Pericardium fibroblast (primary cell): Measurements from ENCODE around the gene COPS8. TPM values are rescaled to one million over a fixed set of nuclear protein-coding genes. Genes with fewer than 3 reads are reported as not detected.

Source experiments
- total RNA-seq: library from RNA; depleted of rRNA; stranded (reverse); fragments of >200 nt; gene quantifications from 2 replicates; pipeline ENCODE4 v1.2.3, GENCODE V29; 2015

The COPS8 gene
- 108 and 161 TPM in 2 replicates for total RNA-seq

GRCh38 chr2:237085248-237086221 lies at the start of gene COPS8:
Gene COPS8 (plus strand): TSS chr2:237085889. CDS start chr2:237085965, 76 bp downstream.

